Epidermal melanocyte (primary cell): ENCODE measurements around the gene SMARCE1.
A peak's percentile ranks its signal among the peaks of the same experiment; 100 is the strongest.

Experiments
- DNase-seq: peaks from one replicate; pipeline ENCODE4 v3.0.0; 2011; ENCODE audit warnings: low spot score; ENCODE audit not compliant: insufficient read length

The SMARCE1 gene

DNA sequence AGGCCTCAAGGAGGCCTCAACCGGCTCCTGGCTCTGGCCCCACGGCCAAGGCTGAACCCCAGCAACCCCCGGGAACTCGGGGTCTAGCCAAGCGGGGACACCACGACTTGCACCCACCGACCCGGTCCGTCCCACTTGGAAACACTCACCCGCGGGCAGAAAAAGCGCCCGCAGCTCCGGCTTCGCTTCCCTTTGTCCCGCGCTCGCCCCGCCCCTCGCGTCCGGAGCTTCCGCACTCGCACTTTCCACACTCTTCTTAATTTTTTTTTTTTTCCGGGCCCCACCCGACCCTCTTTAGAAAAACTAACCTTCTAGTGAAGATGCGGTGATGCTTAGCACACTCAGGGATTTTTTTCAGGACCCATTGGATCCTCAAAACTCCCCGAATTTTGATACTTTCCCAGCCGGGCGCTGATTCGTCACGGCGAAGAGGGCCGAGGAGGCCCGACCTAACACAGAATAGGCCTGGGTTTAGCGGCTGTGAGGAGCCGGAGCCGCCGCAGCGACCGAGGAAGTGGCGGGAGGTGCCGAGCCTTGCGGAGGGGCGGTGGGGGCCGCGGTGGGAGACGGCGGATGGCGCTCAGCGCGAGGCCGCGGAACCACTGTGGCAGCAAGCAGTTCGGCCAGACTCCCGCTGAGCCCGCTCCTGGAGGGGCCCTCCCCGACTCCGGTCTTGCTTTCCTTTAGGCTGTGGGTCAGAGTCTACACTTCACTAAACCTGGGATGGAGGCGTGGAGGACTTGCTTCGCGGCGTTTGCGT, at the start of gene SMARCE1:
TSS of gene SMARCE1 (minus strand) at position 195 of the 760 bp plus-strand sequence. CDS start 2,016 bp downstream, outside the sequence.
- peak; percentile 40 for DNase-seq

GRCh38 chr17:40697297-40697696, 49.7 kb upstream of the SMARCE1 start:
- DNase-seq = no peak

DNA sequence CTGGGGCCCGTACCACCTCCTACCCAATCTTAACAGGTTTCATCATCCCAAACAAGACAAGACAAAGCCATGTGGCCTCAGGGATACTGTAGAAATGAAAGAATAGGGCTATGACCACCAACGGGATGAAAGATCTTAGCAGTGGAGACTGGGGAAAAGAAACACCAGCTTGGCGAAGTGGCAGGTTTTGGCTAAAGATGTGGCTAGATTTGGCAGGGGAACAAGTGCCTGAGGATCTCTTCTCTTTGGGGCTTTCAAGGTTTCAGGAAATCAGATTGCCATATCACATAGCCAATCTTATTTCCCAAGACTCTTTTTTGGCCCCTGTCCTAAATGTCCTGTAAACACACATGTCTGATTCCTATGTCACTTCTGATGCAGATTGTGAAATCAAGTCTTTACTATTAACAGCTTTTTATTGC, 49.0 kb upstream of the SMARCE1 start:
- DNase-seq = no peak

- DNase-seq = no peak
Measured at GRCh38 chr17:40695874-40696472, 48.4 kb upstream of the SMARCE1 start.

DNA sequence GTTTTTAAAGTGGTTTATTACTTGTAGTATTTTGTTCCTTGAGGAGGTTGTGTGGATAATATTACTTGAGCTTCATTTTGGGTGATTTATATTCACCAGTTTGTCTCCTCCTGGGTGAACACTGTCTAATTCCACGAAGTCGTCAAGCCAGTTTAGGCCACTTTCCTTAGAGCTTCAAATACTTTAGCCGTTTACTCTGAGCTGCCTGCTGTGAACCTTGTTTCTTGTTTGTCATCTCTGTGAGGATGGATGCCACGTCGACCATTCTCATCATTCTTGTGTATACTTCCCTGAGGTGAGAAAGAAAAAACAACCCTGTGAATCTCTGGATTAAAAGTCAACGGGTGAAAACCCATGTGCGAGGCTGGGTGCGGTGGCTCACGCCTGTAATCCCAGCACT, 47.0 kb upstream of the SMARCE1 start:
- no peak for DNase-seq

- no peak for DNase-seq
Measured at GRCh38 chr17:40687106-40687505, 39.5 kb upstream of the SMARCE1 start.

DNA sequence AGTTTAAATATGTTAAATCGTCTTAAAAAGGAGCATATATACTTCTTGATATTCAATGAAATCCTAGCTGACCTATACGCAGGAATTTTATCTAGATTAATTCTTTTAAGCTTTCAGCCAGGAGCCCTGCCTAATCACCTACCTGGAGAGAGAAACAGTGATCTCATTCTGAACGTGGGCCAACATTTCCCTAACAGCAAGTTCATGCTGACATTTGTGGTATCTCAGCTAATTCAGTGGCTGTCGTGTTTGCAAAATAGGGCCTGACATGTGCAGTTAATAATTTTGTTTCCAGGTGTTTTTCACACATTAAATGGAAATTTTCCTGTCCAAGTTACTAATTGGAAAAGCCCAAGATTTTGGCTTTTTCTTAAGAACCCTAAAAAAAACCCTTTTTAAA, 38.6 kb upstream of the SMARCE1 start:
- no peak for DNase-seq

DNA sequence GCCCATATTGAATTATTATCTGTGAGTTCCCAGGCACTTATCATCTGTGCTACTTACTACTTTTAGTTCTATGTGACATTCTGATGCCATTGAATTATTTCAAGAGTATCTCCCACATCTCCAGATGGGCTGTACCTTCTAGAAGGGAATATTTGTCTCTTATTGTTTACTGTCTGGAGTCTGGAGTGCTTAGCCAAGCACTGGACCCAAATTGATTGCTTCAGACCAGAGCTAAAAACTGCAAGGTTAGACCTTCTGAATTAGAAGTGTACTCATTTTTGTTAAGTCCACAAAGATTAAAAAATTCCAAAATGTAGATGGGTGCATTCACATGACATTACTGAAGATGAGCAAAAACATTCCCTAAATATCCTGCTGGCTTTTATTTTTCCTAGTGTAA, 33.4 kb upstream of the SMARCE1 start:
- no peak for DNase-seq

DNA sequence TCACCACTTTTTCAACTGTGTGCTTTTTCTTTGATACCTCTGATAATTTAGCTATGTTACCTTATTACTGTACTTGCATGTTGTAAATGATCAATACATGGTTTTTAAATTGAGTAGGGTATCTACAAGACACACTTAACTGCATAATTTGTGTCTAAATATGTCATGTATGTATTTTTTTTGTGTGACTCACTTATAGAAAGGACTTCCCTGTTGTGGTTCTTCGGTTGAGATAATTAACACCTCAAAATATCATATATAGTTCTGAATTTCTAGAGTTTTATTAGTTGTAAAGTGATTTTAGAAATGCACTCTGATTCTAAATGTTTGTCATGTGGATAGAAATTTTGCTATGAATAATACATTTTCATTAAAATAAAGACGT, 31.9 kb upstream of the SMARCE1 start:
- no peak for DNase-seq

GRCh38 chr17:40678902-40679522, 31.4 kb upstream of the SMARCE1 start:
- no peak for DNase-seq

- DNase-seq = no peak
Measured at GRCh38 chr17:40675905-40676304, 28.3 kb upstream of the SMARCE1 start.

DNA sequence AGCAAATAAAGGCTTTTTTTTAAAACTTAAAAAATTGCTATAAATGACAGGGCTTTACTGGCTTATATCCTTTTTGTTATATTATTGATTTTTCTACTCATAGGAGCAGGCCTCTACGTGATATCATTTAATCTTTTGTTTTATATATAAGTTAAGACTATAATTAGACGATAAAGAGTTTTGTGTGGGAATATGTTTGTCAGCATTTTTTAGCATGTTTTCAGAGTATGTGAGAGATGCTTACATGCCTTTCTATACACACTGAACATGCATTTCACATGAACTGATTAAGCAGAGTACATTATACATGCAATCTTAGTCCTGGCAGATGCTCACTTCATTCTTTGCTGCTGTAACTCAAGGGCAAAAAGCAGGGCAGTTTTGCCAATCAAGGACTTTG, 25.0 kb upstream of the SMARCE1 start:
- no peak for DNase-seq

DNA sequence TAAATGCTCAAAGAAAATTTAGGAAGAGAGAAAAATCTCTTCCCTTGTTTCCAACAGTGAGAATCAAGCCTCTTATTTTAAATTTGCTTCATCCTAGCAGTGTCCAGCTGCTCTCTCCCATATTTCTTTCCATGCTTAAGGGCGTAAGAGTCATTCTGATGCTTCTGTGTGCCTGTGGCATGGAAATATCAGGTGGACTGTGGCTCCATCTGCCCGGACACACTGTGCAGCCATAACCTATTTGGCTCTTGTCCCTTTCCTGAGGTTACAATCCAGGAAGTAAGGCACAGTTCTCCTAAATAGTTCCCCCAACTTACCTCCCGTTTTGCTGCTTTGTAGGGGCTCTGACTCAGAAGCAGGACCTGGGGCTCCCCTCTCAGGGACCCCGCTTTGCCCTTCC, 23.7 kb upstream of the SMARCE1 start:
- no peak for DNase-seq

GRCh38 chr17:40666331-40666730, 18.7 kb upstream of the SMARCE1 start:
- no peak for DNase-seq

- DNase-seq = no peak
Measured at GRCh38 chr17:40664582-40665333, 17.1 kb upstream of the SMARCE1 start, which contains the start of gene KRT222. KRT222 (minus strand) TSS chr17:40665177; CDS start chr17:40665099, 78 bp downstream.

GRCh38 chr17:40663252-40663651, 15.6 kb upstream of the SMARCE1 start:
- DNase-seq = no peak

DNA sequence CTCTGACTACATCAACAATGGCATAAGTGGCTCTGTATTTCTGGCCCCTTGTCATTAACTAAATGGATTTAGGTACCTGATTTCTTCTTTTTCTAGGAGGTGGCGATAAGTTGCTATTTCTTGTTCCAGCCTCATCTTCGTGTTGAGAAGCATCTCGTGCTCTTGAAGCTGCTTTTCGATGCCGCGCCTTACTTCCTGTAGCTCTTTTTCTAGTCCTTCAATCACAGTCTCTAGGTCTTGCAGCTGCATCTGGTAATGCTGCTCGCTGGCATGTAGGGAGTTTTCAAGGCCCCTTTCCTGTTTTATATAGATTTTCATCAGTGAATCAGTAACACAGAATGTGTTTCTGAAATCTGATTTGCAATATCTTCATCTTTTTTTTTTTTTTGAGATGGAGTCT, 12.3 kb upstream of the SMARCE1 start:
- no peak for DNase-seq

- no peak for DNase-seq
Measured at GRCh38 chr17:40658396-40658795, 10.8 kb upstream of the SMARCE1 start.

- DNase-seq = no peak
Measured at GRCh38 chr17:40651939-40652338, 4.3 kb upstream of the SMARCE1 start.

- no peak for DNase-seq
Measured at GRCh38 chr17:40648384-40648968, 858 bp upstream of the SMARCE1 start.
